ENCODE results near the gene DCAF6.

- TF ChIP-seq HDGF (IDR thresholded peaks at IDR 0.05; ENCODE audit: borderline replicate concordance) (no peak), ARNT (IDR thresholded peaks at IDR 0.05) (no peak), BHLHE40 (IDR thresholded peaks at IDR 0.05; ENCODE audit: borderline replicate concordance) (no peak), CTBP1 (IDR thresholded peaks at IDR 0.05; ENCODE audit: borderline replicate concordance) (no peak), TARDBP (IDR thresholded peaks at IDR 0.05) (no peak), SP1 (IDR thresholded peaks at IDR 0.05) (no peak), FOXK2 (IDR thresholded peaks at IDR 0.05) (no peak), NFRKB (IDR thresholded peaks at IDR 0.05) (no peak), ZNF384 (IDR thresholded peaks at IDR 0.05) (no peak), ELF4 (IDR thresholded peaks at IDR 0.05) (no peak), PKNOX1 (IDR thresholded peaks at IDR 0.05) (no peak), SUZ12 (IDR thresholded peaks at IDR 0.05) (no peak), L3MBTL2 (conservative IDR thresholded peaks at IDR 0.05) (no peak), FOXM1 (IDR thresholded peaks at IDR 0.05; ENCODE audit: borderline replicate concordance) (no peak)
These were observed 152.2 kb downstream of the DCAF6 start for GRCh38 chr1:168088511-168089325.

All from HEK293T (cell line).